GM19463 (cell line): Measurements from ENCODE around the gene DTX3.

Source experiments
- ATAC-seq: cut with Tn5 transposase; IDR thresholded peaks from one replicate; pipeline ENCODE4 v1.9.1; 2021; ENCODE audit warnings: mild to moderate bottlenecking, moderate library complexity; ENCODE audit not compliant: unreplicated experiment

Gene DTX3

GRCh38 chr12:57619434-57620244 lies 15.0 kb downstream of the DTX3 start:
- ATAC-seq, result no peak

- ATAC-seq, result no peak
These were observed 15.8 kb downstream of the DTX3 start for GRCh38 chr12:57620245-57620935.

GRCh38 chr12:57620936-57621496 lies 16.4 kb downstream of the DTX3 start:
- no peak for ATAC-seq

DNA sequence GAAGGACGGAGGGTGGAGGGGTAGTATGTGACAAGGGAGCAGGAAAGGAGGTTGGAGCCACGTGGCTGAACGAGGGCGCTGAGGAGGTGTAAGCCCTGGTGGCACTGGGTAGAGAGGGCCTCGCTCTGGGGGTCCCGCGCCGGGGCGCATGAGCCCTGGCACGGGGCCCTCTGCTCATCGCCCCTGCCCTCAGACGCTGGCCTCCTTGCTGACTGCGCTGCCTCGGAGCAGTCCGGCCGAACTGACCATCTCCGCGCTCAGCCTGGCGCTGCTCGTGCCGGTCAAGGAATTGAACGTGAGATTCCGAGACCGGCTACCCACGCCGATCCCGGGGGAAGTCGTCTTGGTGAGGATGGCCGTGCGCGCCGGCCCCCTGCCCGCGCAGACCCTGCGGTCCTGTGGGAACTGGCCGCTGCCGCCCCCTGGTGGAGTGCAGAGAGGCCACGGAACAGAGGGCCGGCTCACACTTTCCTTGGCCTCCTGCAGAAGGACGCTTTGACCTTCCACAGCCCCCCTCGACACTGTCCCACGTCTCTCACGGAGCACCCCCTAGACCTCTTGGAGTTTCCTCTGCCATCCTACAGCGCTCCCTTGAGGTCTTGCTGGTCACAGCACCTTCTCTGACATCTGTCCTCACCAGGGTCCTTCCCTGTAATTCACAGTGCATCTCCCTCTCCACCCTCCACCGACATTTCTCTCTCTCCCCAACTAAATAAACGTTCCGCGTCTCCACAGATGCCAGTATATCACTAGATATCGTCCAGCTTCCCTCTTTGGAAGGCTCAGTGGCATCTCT lies 17.1 kb downstream of the DTX3 start:
- peak; percentile 55 for ATAC-seq

DNA sequence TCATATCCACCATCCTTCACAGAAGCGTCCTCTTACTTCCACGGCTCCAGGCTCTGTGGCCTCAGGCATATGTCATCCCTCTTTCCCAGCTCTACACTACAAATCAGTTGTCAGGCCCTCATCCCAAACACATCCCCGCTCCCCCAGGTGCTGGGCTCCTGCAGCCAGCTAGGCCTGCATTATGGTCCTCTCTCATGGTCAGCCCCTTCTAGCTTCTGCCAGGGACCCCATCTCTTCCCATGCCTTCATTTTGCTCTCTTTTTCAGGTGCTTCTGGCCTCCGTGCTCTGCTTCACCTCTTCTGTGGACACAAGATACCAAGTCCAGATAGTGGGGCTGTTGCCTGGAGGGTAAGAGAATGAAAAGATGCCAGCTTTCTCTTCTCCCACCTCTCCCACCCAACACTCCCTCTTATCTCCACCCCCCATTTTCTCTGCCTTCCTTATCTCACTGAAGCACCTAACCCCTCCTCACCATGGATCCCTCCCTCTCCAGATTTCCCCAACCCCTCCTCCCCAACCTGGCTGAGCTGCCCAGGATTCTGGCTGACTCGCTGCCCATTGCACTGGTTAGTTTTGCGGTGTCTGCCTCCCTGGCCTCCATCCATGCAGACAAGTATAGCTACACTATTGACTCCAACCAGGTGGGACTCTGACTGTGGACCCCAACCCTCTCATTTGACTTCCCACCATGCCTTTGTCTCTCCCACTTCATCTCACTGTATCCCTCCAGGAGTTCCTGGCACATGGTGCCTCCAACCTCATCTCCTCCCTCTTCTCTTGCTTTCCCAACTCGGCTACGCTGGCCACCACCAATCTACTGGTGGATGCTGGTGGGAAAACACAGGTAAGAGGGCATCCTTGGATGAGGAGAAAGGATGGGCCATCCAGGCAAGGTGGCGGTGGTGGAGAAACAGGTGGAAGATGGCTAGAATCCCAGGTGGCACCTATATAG lies 17.9 kb downstream of the DTX3 start:
- no peak for ATAC-seq

DNA sequence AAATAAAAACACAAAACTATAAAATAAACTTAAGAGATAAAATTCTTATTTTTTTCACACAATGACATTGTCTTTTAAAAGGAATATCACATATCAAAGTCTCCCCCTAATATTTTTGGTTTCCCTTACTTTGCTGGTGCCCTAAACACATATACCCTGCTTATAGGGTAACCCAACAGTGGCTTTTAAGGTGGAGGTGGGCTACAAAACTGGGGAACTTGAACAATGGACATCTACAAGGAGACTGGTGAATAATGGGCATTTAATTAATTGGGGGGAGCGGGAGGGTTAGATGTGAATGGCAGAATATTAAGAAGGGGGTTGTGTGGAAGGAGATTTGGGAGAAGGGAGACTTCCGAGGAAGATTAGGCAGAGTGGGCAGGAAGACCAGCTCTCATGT lies 18.8 kb downstream of the DTX3 start:
- ATAC-seq, result no peak

DNA sequence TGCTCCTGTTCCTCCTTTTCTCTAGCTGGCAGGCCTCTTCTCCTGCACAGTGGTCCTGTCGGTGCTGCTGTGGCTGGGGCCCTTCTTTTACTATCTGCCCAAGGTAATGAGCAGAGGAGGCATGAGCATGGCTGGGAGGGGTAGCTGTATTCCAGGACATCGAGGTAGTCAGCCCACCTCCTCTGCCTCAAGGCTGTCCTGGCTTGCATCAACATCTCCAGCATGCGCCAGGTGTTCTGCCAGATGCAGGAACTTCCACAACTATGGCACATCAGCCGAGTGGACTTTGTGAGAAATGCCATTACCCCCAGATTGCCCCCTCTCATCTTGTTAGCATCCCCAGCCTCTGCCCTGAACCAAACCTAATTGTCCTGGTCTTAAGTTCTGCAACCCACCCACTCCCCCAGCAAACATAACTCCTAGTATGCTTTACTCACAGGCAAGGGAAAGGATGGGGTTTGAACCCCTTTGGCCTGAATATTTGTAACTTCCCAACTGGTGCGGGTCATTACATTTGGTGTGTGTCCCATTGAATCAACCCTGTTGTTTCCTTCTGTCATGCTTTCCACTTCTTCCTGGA lies 19.3 kb downstream of the DTX3 start:
- ATAC-seq, result no peak

- ATAC-seq, result no peak
These were observed 20.0 kb downstream of the DTX3 start for GRCh38 chr12:57624441-57625220.

DNA sequence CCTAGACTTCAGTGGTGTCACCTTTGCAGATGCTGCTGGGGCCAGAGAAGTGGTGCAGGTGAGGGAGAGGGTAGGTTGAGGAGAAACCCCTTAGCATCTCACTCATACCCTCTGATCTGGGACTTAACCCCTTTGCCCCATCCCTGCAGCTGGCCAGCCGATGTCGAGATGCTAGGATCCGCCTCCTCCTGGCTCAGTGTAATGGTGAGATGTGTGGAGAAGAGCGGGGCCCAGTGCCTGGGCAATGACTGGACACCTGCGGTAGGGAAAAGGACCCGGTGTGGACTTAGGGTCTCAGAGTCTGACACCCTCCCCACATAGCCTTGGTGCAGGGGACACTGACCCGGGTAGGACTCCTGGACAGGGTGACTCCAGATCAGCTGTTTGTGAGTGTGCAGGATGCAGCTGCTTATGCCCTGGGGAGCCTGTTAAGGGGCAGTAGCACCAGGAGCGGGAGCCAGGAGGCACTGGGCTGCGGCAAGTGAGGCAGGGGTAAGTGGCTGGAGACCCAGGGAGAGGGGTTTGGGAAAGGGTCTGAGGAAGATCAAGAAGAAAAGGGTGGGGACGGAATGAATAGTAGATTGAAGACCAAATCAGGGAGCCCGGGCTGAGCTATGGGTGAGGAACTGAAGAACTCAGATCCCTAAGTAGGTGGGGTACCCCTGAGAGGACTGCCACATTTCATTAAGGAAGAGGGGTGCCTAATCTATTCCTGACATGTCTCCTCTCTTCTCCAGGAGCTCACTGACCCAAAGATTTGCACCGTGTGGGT lies 20.8 kb downstream of the DTX3 start:
- ATAC-seq, result no peak

DNA sequence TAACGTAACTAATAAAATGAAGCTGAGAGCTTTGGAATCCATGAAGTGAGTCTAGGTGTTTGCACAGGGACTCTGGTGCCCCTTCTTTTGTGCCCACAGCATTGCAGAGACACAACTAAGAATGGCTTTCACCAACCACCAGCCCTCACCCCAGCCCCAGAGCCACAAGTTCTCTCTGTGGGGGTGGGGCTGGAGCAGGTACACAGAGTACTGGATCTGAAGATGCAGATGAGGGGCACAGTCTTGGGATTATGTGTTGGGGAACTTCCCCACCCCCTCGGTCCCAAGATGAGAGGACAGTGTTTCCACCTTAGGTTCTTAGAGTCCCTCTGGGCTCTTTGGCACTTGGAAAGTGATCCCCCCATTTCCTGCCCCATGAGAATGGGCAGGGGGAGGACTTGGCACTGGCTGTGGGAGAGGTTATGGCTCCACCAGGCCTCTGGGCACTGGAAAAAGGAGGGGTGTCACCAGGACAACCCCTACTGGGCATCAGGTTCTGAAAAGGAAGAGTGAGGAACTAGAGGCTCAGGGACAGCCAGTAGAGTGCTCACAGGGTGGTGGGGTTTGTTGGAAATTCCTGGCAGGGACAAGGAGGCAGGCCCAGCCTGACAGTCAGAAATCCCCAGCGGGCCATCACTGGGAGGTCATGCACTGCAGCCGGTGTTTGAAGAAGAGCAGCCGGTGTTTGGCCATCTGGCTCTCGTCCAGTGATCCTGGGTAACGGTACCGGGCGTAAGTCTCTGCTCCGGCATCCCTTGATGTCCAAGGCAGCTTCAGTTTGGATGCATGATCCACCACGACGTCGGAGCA lies 21.7 kb downstream of the DTX3 start:
- ATAC-seq, result no peak

DNA sequence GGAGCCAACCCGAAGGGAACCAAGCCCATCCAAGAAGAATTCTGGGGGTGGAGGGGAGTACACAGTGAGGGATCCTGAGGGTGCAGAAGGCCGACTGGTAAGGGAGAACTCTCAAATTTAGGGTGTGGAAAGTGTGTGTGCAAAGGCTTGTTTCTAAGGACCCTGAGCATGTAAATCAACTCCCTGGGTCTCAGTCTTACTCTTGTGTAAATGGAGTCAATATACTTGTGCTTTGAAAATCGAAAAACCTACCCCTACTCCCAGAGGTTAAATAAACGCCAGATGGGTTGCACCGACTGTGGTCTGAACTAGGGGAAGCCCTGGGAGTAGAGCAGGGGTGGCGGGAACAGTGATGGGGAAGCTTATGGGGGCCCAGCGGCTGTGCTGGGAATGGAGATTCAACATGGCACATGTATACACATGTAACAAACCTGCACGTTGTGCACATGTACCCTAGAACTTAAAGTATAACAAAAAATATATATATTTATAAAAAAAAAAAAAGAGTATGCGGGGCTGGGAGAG lies 22.4 kb downstream of the DTX3 start:
- ATAC-seq, result no peak

DNA sequence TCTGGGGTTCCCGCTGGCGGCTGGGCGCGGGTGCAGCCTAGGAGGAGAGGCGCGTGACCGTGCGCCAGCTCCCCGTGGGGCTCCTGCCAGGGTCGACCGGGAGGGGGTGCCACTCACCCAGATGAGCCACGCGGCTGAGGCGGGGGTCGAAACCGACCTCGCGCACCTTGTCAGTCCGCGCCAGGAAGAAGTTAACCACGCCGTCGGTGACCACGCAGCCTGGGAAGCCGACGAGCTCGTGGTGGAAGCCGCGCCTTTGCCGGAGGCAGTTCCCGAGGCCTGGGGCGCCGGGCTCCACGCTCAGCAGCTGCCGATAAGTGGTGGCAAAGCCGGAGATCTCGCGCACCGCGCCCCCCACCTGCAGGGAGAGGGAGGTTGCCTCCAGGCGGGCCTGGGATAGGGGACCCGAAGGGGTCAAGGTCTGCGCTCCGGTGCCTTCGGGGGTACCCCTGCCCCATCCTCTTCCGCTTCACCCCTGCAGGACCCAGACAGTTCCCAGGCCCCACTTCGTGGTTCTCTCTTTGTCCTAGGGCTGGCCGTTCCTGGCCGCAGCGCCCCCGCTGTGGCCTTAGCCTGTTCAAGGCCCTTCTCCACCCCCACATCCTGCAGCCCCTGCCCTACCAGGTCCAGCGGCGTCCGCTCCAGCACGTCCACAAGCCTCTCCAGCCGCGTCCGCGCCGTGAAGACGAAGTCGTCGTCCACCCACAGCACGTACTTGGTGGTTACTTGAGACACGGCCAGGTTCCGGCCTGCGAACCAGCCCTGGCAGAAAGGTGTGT lies 23.1 kb downstream of the DTX3 start:
- no peak for ATAC-seq

GRCh38 chr12:57628280-57629191 lies 23.9 kb downstream of the DTX3 start:
- ATAC-seq, result no peak

DNA sequence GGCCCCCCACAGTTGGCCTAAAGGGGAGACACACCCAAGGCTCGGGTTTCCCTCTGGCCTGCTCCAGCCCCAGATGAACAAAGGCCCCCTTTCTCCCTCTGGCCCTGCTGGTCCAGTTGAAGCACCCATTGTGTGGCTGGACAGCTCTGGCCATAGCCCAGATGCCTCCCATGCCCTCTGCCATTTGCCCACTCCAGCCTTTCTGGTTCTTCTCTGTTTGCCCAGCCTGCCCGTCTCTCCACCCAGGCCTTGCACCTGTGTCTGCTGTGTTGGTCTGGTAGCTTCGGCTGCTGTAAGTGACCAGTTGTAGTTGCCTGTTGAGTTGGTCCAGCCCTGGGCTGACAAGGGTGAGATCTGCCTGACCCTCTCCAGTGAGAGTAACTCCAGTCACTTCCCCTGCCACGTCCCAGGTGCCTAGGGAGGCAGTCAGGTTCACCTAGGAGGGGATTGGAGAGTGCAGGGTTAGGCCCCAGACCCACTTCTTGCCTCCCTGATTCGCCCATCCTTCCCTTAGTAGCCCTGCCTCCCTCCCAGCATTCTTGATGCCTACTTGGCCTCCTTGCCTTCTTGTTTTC lies 25.4 kb downstream of the DTX3 start:
- ATAC-seq, result no peak

DNA sequence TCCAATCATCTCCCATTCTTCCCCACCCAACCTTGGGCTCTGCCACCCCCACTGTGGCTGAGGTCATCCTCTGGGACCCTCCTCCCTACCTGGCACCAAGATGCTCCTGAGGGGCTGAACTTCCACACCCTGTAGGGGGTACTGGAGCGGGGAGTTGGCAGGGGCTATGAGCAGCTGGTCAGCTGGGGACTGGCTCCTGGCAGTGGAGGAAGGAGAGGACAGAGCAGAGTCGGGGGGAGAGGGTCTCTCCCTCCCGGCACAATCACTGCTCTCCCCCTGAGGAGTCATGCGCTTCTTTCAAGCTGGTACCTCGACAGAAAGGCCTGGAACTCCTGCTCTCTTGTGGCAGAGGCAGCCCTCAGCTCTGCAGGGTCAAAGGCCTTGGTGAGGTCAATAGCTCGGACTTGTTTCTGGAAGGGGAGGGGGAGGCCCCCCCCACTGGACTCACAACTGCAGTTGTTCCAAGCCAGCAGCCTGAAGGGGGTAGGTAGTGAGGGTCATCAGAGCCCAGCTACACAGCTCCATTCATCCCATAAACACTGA lies 26.3 kb downstream of the DTX3 start:
- no peak for ATAC-seq
